GM12801 (cell line): ENCODE results near the gene TMPRSS13.

Experiments used
- CTCF ChIP-seq: IDR thresholded peaks from one replicate; pipeline ENCODE4 v1.5.1; 2011; ENCODE audit warnings: control low read depth; ENCODE audit not compliant: insufficient read length; ENCODE audit errors: extremely low read depth

Gene TMPRSS13

GRCh38 chr11:117884994-117885393, 44.2 kb downstream of the TMPRSS13 start:
- no peak for TF ChIP-seq CTCF

- TF ChIP-seq CTCF, result no peak
These were observed 46.1 kb downstream of the TMPRSS13 start for GRCh38 chr11:117883063-117883462.

GRCh38 chr11:117882311-117882905, 46.8 kb downstream of the TMPRSS13 start:
- no peak for TF ChIP-seq CTCF

- no peak for TF ChIP-seq CTCF
These were observed 48.0 kb downstream of the TMPRSS13 start for GRCh38 chr11:117881217-117881616.

- no peak for TF ChIP-seq CTCF
These were observed 49.4 kb downstream of the TMPRSS13 start for GRCh38 chr11:117879516-117880480.

- no peak for TF ChIP-seq CTCF
These were observed 50.2 kb downstream of the TMPRSS13 start for GRCh38 chr11:117878939-117879475.

- TF ChIP-seq CTCF, result no peak
These were observed 50.8 kb downstream of the TMPRSS13 start for GRCh38 chr11:117878314-117878938.
